Sigmoid colon (tissue), 7 donors: ENCODE results near the gene FADS1. TPM values are rescaled to one million over a fixed set of nuclear protein-coding genes. Genes with fewer than 3 reads are reported as not detected.

Experiments used
- DNase-seq: peaks from one replicate; pipeline ENCODE4 v3.0.0-alpha.2; 2019
- H3K27ac ChIP-seq, 4 donors: fragments of 200-600 bp; sonication (generic); one replicate each; pipeline ENCODE4 v1.5.1; 2016 to 2019; ENCODE audit warnings: mild to moderate bottlenecking in 1 of 4
- H3K27me3 ChIP-seq, 3 donors: fragments of 200-600 bp; sonication (generic); one replicate each; pipeline ENCODE4 v1.5.1; 2019; ENCODE audit warnings: mild to moderate bottlenecking in 1 of 3
- H3K36me3 ChIP-seq, 4 donors: fragments of 200-600 bp; sonication (generic); one replicate each; pipeline ENCODE4 v1.5.1; 2016 to 2019
- H3K4me1 ChIP-seq, 4 donors: fragments of 200-600 bp; sonication (generic); one replicate each; pipeline ENCODE4 v1.5.1; 2017 to 2019
- H3K4me3 ChIP-seq, 4 donors: fragments of 200-600 bp; sonication (generic); one replicate each; pipeline ENCODE4 v1.5.1; 2017 to 2019; ENCODE audit warnings: mild to moderate bottlenecking in 2 of 4, moderate library complexity in 1 of 4
- H3K9me3 ChIP-seq, 4 donors: fragments of 200-600 bp in 3 of 4; sonication (generic) in 3 of 4; one replicate each; pipeline versions ENCODE4 v1.5.1 to v1.6.1; 2013 to 2019
- CTCF ChIP-seq, 4 experiments: fragments of 450-650 bp in 3 of 4; fragments of 200-600 bp in 1 of 4; IDR thresholded peaks; one replicate each; pipeline ENCODE4 v1.5.1; 2016 to 2019; ENCODE audit warnings: antibody characterized with exemption in 4 of 4, mild to moderate bottlenecking in 3 of 4, moderate library complexity in 2 of 4
- EP300 ChIP-seq, 4 donors: sonication (generic); formaldehyde crosslinking; IDR thresholded peaks; one replicate each; pipeline ENCODE4 v1.6.1; 2017; ENCODE audit warnings: antibody characterized with exemption in 4 of 4
- POLR2A ChIP-seq, 2 donors: fragments of 450-650 bp; IDR thresholded peaks; one replicate each; pipeline ENCODE4 v1.6.1; 2016; ENCODE audit warnings: antibody characterized with exemption in 2 of 2, mild to moderate bottlenecking in 2 of 2, moderate library complexity in 2 of 2
- POLR2AphosphoS5 ChIP-seq, 4 donors: sonication (generic); formaldehyde crosslinking; IDR thresholded peaks; one replicate each; pipeline ENCODE4 v1.6.1; 2017; ENCODE audit warnings: antibody characterized with exemption in 4 of 4
- WGBS, 2 donors: extraction: QIAGEN DNeasy Blood & Tissue Kit; methylation state at CpG; one replicate each; pipeline ENCODE4 v1.1.7; 2013; 5-methylcytosine and 5-hydroxymethylcytosine counted together
- intact Hi-C: fragments of 100-400 bp; cut with DNase I; formaldehyde crosslinking; loops from one replicate; pipeline ENCODE4 v1.15.1; 2023
- polyA plus RNA-seq, 3 donors: library from polyadenylated mRNA; stranded (reverse); fragments of 200-250 nt; gene quantifications; one replicate each; pipeline ENCODE4 v1.2.3, GENCODE V29; 2013
- total RNA-seq, 4 donors: library from RNA; depleted of rRNA; stranded (reverse); fragments of >200 nt; gene quantifications; one replicate each; pipeline ENCODE4 v1.1.0, GENCODE V29; 2016
- donor health status: healthy with polysubstance abuse.
- donor health status: Bipolar disorder and iron deficiency.
- donor health status: healthy.

Gene FADS1
- total and polyA plus RNA-seq, 7 donors, result 1.2 to 17.7 (median 12.6) TPM

- H3K27me3 ChIP-seq, result peaks cover 0 to 11% (median 0%) of the 10 kb centered on the region in 3 donors
- no peak for TF ChIP-seq POLR2A (IDR thresholded peaks at IDR 0.05)
- DNase-seq, result no peak
- 90 to 92% methylated on average over 15 of the region's 15 CpGs for WGBS, 2 donors
- intact Hi-C loops, result no loop called here
- no peak overlapping the region for H3K4me3 ChIP-seq
- no peaks in the 10 kb centered on the region for H3K36me3 ChIP-seq
- H3K9me3 ChIP-seq, result no peaks in the 10 kb centered on the region
- no peak overlapping the region for H3K27ac ChIP-seq
- no peaks in the 10 kb centered on the region for H3K4me1 ChIP-seq
These were observed 45.5 kb downstream of the FADS1 start for GRCh38 chr11:61771195-61771894.

GRCh38 chr11:61769946-61770683 lies 46.7 kb downstream of the FADS1 start:
- peaks cover 0 to 11% (median 0%) of the 10 kb centered on the region in 3 donors for H3K27me3 ChIP-seq
- H3K27ac ChIP-seq, result no peak overlapping the region
- DNase-seq, result no peak
- no peak overlapping the region for H3K4me3 ChIP-seq
- no peaks in the 10 kb centered on the region for H3K36me3 ChIP-seq
- no peaks in the 10 kb centered on the region for H3K9me3 ChIP-seq
- intact Hi-C loops, result no loop called here
- no peaks in the 10 kb centered on the region for H3K4me1 ChIP-seq
- 90 to 91% methylated on average over 20 of the region's 20 CpGs for WGBS, 2 donors
- TF ChIP-seq POLR2AphosphoS5 (IDR thresholded peaks at IDR 0.05) (no peak), CTCF (IDR thresholded peaks at IDR 0.05) (no peak), EP300 (IDR thresholded peaks at IDR 0.05) (no peak)

GRCh38 chr11:61769169-61769920 lies 47.5 kb downstream of the FADS1 start:
- no peaks in the 10 kb centered on the region for H3K4me1 ChIP-seq
- intact Hi-C loops, result no loop called here
- WGBS, 2 donors, result 79 to 81% methylated on average over 33 of the region's 33 CpGs
- H3K27me3 ChIP-seq, result peaks cover 0 to 16% (median 0%) of the 10 kb centered on the region in 3 donors
- no peaks in the 10 kb centered on the region for H3K36me3 ChIP-seq
- DNase-seq, result no peak
- TF ChIP-seq POLR2AphosphoS5 (IDR thresholded peaks at IDR 0.05) (no peak), POLR2A (IDR thresholded peaks at IDR 0.05) (no peak), EP300 (IDR thresholded peaks at IDR 0.05) (no peak), CTCF (IDR thresholded peaks at IDR 0.05) (no peak)
- H3K9me3 ChIP-seq, result no peaks in the 10 kb centered on the region
- no peak overlapping the region for H3K4me3 ChIP-seq
- no peak overlapping the region for H3K27ac ChIP-seq

GRCh38 chr11:61768376-61769076 lies 48.3 kb downstream of the FADS1 start:
- 69 to 72% methylated on average over 11 of the region's 11 CpGs for WGBS, 2 donors
- intact Hi-C loops, result no loop called here
- H3K4me1 ChIP-seq, result no peaks in the 10 kb centered on the region
- no peak overlapping the region for H3K27ac ChIP-seq
- peaks cover 0 to 22% (median 0%) of the 10 kb centered on the region in 3 donors for H3K27me3 ChIP-seq
- TF ChIP-seq CTCF (IDR thresholded peaks at IDR 0.05), result no peak
- no peaks in the 10 kb centered on the region for H3K36me3 ChIP-seq
- H3K4me3 ChIP-seq, result no peak overlapping the region
- no peak for DNase-seq
- no peaks in the 10 kb centered on the region for H3K9me3 ChIP-seq
